Fibroblast of villous mesenchyme (primary cell): Measurements from ENCODE around the gene LRRC4C. TPM values are rescaled to one million over a fixed set of nuclear protein-coding genes. Genes with fewer than 3 reads are reported as not detected.

Experiments
- DNase-seq: peaks from one replicate; pipeline ENCODE4 v3.0.0-alpha.2; 2010; ENCODE audit warnings: low read depth
- H3K4me3 ChIP-seq: 2 replicates; pipeline ENCODE4 v1.5.1; 2011; ENCODE audit warnings: low read depth, mild to moderate bottlenecking, low read length
- total RNA-seq: library from RNA; depleted of rRNA; stranded (reverse); fragments of >200 nt; gene quantifications from 2 replicates; pipeline ENCODE4 v1.2.3, GENCODE V29; 2012
- TF ChIP-seq, protein P1 (sequence below): IDR thresholded peaks from 2 replicates; pipeline ENCODE4 v1.5.1; 2012; ENCODE audit warnings: low read depth, mild to moderate bottlenecking, low read length; ENCODE audit not compliant: insufficient read depth

LRRC4C gene
- total RNA-seq, 1 donor = under 0.01 TPM

DNA sequence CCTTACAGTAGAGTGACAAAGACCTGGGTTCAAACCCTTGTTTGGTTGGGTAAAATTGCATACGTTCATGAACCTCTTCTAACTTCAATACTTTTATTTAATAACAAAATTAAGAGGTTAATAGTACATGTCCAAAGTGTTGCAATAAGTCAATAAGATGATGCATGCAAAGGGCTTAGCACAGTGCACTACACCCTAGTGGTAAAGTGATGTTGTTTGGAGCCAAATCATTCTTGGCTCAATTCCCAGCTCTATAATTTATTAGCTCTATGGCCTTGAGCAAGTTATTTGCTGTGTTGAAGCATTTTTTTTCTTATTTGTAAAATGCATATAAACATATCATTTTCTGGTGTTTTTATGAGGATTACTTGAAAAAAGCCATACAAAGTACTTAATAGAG, 945.3 kb downstream of the LRRC4C start:
- TF ChIP-seq, protein P1, sequence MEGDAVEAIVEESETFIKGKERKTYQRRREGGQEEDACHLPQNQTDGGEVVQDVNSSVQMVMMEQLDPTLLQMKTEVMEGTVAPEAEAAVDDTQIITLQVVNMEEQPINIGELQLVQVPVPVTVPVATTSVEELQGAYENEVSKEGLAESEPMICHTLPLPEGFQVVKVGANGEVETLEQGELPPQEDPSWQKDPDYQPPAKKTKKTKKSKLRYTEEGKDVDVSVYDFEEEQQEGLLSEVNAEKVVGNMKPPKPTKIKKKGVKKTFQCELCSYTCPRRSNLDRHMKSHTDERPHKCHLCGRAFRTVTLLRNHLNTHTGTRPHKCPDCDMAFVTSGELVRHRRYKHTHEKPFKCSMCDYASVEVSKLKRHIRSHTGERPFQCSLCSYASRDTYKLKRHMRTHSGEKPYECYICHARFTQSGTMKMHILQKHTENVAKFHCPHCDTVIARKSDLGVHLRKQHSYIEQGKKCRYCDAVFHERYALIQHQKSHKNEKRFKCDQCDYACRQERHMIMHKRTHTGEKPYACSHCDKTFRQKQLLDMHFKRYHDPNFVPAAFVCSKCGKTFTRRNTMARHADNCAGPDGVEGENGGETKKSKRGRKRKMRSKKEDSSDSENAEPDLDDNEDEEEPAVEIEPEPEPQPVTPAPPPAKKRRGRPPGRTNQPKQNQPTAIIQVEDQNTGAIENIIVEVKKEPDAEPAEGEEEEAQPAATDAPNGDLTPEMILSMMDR = no peak
- peak; percentile 38 for DNase-seq
- no peak overlapping the region for H3K4me3 ChIP-seq

DNA sequence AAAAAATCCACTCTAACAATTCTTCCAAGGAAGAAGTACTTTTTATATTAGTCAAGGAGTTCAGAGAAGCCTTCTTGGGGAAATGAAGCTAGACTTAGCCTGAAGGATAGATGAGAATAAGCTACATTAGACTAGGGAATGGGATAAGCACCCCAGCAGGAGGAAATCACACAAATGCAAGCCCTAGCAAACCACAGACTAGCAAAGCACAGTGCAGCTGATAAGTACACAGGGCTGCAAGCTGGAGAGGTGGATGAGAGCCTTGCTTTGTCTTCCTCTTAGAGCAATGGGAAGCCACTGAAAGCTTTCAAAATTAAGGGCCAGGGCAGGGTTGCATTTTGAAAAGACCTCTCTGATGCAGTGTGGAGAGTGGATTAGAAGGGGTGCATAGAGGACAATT, 946.2 kb downstream of the LRRC4C start:
- DNase-seq = no peak
- TF ChIP-seq, protein P1 = no peak
- no peak overlapping the region for H3K4me3 ChIP-seq

DNA sequence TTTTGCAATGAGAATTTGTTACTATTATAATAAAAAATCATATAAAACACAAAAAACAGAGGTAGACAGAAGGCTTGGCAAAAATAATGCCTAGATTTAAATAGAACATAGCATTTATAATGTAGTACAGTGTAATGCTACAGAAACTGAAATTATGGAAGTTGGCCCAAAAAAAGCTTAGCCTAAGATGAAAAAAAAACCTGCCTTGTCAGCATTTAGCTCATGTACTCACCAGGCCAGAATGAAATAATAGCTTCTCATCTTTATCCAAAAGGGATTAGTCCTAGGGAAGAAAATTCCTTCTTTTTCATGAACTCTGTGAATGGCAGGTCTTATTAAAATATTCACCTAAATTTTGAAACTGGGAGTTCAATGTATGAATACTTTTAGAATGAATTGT, 951.1 kb downstream of the LRRC4C start:
- DNase-seq = no peak
- TF ChIP-seq, protein P1 = no peak
- H3K4me3 ChIP-seq = no peak overlapping the region

DNA sequence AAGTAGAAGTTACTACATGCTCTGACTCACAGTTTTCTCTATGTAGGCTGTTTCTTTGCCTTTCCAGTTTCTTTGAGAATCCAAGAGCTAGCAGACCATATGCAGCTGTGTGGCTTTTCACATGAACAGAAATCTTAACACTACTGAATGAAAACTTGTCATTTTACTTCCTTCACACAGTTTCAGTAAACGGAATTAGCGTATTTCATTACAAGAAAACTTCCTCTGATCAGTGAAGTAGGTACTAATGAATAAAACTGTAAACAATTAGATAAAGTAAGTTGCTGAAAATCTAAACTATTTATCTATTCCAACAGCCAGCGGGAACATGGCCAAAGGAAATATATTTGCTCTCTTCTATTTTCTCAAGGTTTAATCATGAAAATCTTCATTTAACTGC, 953.2 kb downstream of the LRRC4C start:
- TF ChIP-seq, protein P1 = no peak
- H3K4me3 ChIP-seq = no peak overlapping the region

DNA sequence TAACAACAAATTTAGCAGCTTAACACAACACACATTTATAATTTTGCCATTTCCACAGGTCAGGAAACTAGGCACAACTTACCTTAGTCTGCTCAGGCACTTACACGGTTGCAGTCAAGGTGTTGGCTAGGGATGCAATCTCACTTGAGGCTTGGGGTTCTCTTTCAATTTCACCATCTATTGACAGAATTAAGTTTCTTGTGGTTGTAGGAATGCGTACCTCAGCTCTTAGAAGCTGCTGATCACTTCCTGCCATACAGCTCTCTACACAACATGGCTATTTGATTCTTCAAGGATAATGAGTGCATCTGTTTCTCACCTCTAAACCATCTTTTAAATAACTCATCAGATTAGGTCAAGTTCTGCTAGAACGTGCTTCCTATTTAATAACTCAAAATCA, 968.1 kb downstream of the LRRC4C start:
- no peak for DNase-seq
- TF ChIP-seq, protein P1 = no peak
- no peak overlapping the region for H3K4me3 ChIP-seq

More for the DNA sequence above, 953.2 kb downstream of the LRRC4C start:
- DNase-seq = no peak

DNA sequence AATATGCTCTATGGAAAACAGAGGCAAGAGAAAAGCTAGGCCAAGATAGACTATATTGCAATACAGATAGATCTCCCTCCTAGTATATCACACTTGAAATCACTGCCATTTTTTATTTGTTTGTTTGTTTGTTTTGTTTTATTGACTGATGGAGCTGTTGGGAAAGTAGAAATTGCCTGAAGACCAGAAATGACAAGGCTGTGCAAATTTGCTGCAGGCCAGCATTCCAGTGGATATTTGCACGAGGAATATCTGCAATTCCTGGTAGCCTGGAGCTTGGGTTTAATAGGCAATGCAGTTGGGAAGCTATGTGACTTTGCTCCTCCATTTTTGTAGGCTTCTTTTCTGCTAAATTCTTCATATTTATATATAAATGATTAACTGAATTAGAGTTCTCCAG, 991.7 kb downstream of the LRRC4C start:
- no peak overlapping the region for H3K4me3 ChIP-seq
- DNase-seq = no peak
- TF ChIP-seq, protein P1 = no peak

DNA sequence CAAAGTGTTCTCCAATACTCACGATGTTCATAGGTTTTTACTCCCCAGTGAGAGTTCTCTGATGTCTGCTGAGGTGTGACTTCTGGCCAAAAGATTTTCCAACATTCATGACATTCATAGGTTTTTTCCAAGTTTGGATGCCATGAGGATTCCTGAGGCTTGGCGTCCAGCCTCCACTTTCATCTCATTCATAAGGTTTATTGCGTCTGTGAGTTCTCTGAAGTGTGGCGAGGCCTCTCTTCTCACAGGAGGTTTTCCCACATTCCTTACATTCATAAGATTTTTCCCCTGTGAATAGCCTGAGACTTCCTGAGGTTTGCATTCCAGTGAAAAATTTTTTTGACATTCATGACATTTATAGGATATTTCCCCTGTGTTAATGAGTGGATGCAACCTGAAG, 1014.1 kb downstream of the LRRC4C start:
- DNase-seq = no peak
- no peak overlapping the region for H3K4me3 ChIP-seq
- TF ChIP-seq, protein P1 = no peak
